ENCODE data around the gene TSPAN1. TPM values are rescaled to one million over a fixed set of nuclear protein-coding genes. Genes with fewer than 3 reads are reported as not detected.

Gene TSPAN1
- total RNA-seq, 1 donor from 2014 or later, result 1.7 TPM

- Histone ChIP-seq H4K20me1 (ENCODE audit: insufficient read depth, low read length) (no peaks in the 10 kb centered on the region), H3K36me3 (ENCODE audit: insufficient read depth, low read length) (no peaks in the 10 kb centered on the region), H3K4me1 (ENCODE audit: insufficient read depth, low read length) (peaks cover 9% of the 10 kb centered on the region), H3K4me2 (ENCODE audit: low read length) (no peak overlapping the region), H2AFZ (ENCODE audit: low read depth, low read length) (no peak overlapping the region), H3K4me3 (ENCODE audit: insufficient read depth, low read depth, low read length) (no peak overlapping the region), H3K27ac (ENCODE audit: low read depth, low read length) (no peak overlapping the region), H3K9ac (ENCODE audit: low read length) (no peak overlapping the region), H3K79me2 (ENCODE audit: insufficient read depth, low read length) (no peaks in the 10 kb centered on the region), H3K27me3 (ENCODE audit: insufficient read depth, low read length) (no peaks in the 10 kb centered on the region), H3K9me3 (ENCODE audit: insufficient read depth, low read depth, low read length) (no peaks in the 10 kb centered on the region)
- Mint-ChIP-seq H3K9me3 (ENCODE audit: unreplicated experiment) (peaks cover 2% of the 10 kb centered on the region), H3K27ac (ENCODE audit: unreplicated experiment) (peak overlapping the region; percentile 83), H3K27me3 (ENCODE audit: low read depth, unreplicated experiment) (no peaks in the 10 kb centered on the region), H3K36me3 (ENCODE audit: low read depth, unreplicated experiment) (no peaks in the 10 kb centered on the region), H3K4me1 (ENCODE audit: low read depth, unreplicated experiment) (peaks cover 34% of the 10 kb centered on the region), H3K4me3 (ENCODE audit: unreplicated experiment) (no peak overlapping the region)
- FAIRE-seq, result no peak
- TF ChIP-seq CTCF (IDR thresholded peaks at IDR 0.05; ENCODE audit: insufficient read depth, low read depth, low read length), result no peak
- TF ChIP-seq EZH2 (IDR thresholded peaks at IDR 0.05; ENCODE audit: insufficient read depth, low read length), result no peak
- DNase-seq (ENCODE audit: low read depth), result no peak
Measured at GRCh38 chr1:46153732-46154131, 21.2 kb upstream of the TSPAN1 start.

GRCh38 chr1:46157916-46158311, 17.0 kb upstream of the TSPAN1 start:
- Mint-ChIP-seq H3K27ac (ENCODE audit: unreplicated experiment) (no peak overlapping the region), H3K27me3 (ENCODE audit: low read depth, unreplicated experiment) (no peaks in the 10 kb centered on the region), H3K36me3 (ENCODE audit: low read depth, unreplicated experiment) (no peaks in the 10 kb centered on the region), H3K4me3 (ENCODE audit: unreplicated experiment) (no peak overlapping the region), H3K9me3 (ENCODE audit: unreplicated experiment) (no peaks in the 10 kb centered on the region), H3K4me1 (ENCODE audit: low read depth, unreplicated experiment) (peaks cover 9% of the 10 kb centered on the region)
- no peak overlapping the region for H3K4me2 ChIP-seq (ENCODE audit: low read length)
- no peak for FAIRE-seq
- no peaks in the 10 kb centered on the region for H3K4me1 ChIP-seq (ENCODE audit: insufficient read depth, low read length)
- H3K4me3 ChIP-seq (ENCODE audit: insufficient read depth, low read depth, low read length), result no peak overlapping the region
- TF ChIP-seq EZH2 (IDR thresholded peaks at IDR 0.05; ENCODE audit: insufficient read depth, low read length) (no peak), CTCF (IDR thresholded peaks at IDR 0.05; ENCODE audit: insufficient read depth, low read depth, low read length) (no peak)
- H3K79me2 ChIP-seq (ENCODE audit: insufficient read depth, low read length), result no peaks in the 10 kb centered on the region
- no peaks in the 10 kb centered on the region for H4K20me1 ChIP-seq (ENCODE audit: insufficient read depth, low read length)
- no peaks in the 10 kb centered on the region for H3K9me3 ChIP-seq (ENCODE audit: insufficient read depth, low read depth, low read length)
- H2AFZ ChIP-seq (ENCODE audit: low read depth, low read length), result no peak overlapping the region
- H3K36me3 ChIP-seq (ENCODE audit: insufficient read depth, low read length), result no peaks in the 10 kb centered on the region
- no peak for DNase-seq (ENCODE audit: low read depth)
- H3K27ac ChIP-seq (ENCODE audit: low read depth, low read length), result no peak overlapping the region
- no peak overlapping the region for H3K9ac ChIP-seq (ENCODE audit: low read length)
- peaks cover 4% of the 10 kb centered on the region for H3K27me3 ChIP-seq (ENCODE audit: insufficient read depth, low read length)

- H3K9me3 Mint-ChIP-seq (ENCODE audit: unreplicated experiment), result no peaks in the 10 kb centered on the region
- no peaks in the 10 kb centered on the region for H3K79me2 ChIP-seq (ENCODE audit: insufficient read depth, low read length)
- TF ChIP-seq EZH2 (IDR thresholded peaks at IDR 0.05; ENCODE audit: insufficient read depth, low read length) (no peak), CTCF (IDR thresholded peaks at IDR 0.05; ENCODE audit: insufficient read depth, low read depth, low read length) (no peak)
- H3K4me1 Mint-ChIP-seq (ENCODE audit: low read depth, unreplicated experiment), result peaks cover 4% of the 10 kb centered on the region
- no peak overlapping the region for H3K27ac Mint-ChIP-seq (ENCODE audit: unreplicated experiment)
- DNase-seq (ENCODE audit: low read depth) (no peak), FAIRE-seq (no peak)
- no peaks in the 10 kb centered on the region for H3K4me1 ChIP-seq (ENCODE audit: insufficient read depth, low read length)
- no peak overlapping the region for H3K9ac ChIP-seq (ENCODE audit: low read length)
- peaks cover 6% of the 10 kb centered on the region for H3K27me3 ChIP-seq (ENCODE audit: insufficient read depth, low read length)
- no peaks in the 10 kb centered on the region for H3K36me3 Mint-ChIP-seq (ENCODE audit: low read depth, unreplicated experiment)
- H3K36me3 ChIP-seq (ENCODE audit: insufficient read depth, low read length), result no peaks in the 10 kb centered on the region
- no peak overlapping the region for H3K4me3 ChIP-seq (ENCODE audit: insufficient read depth, low read depth, low read length)
- no peaks in the 10 kb centered on the region for H4K20me1 ChIP-seq (ENCODE audit: insufficient read depth, low read length)
- H2AFZ ChIP-seq (ENCODE audit: low read depth, low read length), result no peak overlapping the region
- no peaks in the 10 kb centered on the region for H3K27me3 Mint-ChIP-seq (ENCODE audit: low read depth, unreplicated experiment)
- H3K9me3 ChIP-seq (ENCODE audit: insufficient read depth, low read depth, low read length), result no peaks in the 10 kb centered on the region
- H3K4me3 Mint-ChIP-seq (ENCODE audit: unreplicated experiment), result no peak overlapping the region
- no peak overlapping the region for H3K4me2 ChIP-seq (ENCODE audit: low read length)
- no peak overlapping the region for H3K27ac ChIP-seq (ENCODE audit: low read depth, low read length)
Measured at GRCh38 chr1:46158312-46159281, 16.3 kb upstream of the TSPAN1 start.
